Activated naive CD8-positive, alpha-beta T cell treated with anti-CD3 and anti-CD28 coated beads, Interleukin-2, amount 50 U/mL, for 24 hours (primary cell): ENCODE measurements around the gene IPO8.

Experiments
- ATAC-seq: fragments of 150-1000 bp; cut with Tn5 transposase; one replicate; pipeline ENCODE4 v1.10.0; 2021
- DNase-seq: peaks from one replicate; pipeline ENCODE4 v3.0.0; 2021
- H3K27ac Mint-ChIP-seq: one replicate; pipeline ENCODE4 v1.8.0; 2021; ENCODE audit warnings: mild to moderate bottlenecking, mixed read lengths
- H3K27me3 Mint-ChIP-seq: one replicate; pipeline ENCODE4 v1.8.0; 2021; ENCODE audit warnings: mixed read lengths
- H3K36me3 Mint-ChIP-seq: one replicate; pipeline ENCODE4 v1.8.0; 2021; ENCODE audit warnings: low read depth, mixed read lengths
- H3K4me1 Mint-ChIP-seq: one replicate; pipeline ENCODE4 v1.8.0; 2021; ENCODE audit warnings: mixed read lengths
- H3K4me3 Mint-ChIP-seq: one replicate; pipeline ENCODE4 v1.8.0; 2021; ENCODE audit warnings: mild to moderate bottlenecking, moderate library complexity, mixed read lengths
- H3K9me3 Mint-ChIP-seq: one replicate; pipeline ENCODE4 v1.8.0; 2021; ENCODE audit warnings: mixed read lengths

The IPO8 gene

GRCh38 chr12:30695199-30696102 is at the start of gene IPO8:
Gene IPO8, minus strand, starts transcription at chr12:30695869. Its CDS starts 222 bp downstream, at chr12:30695647.
- DNase-seq (peak; percentile 88), ATAC-seq (peak; percentile 85)
- Mint-ChIP-seq H3K27me3 (peaks cover 3% of the 10 kb centered on the region), H3K4me3 (peak within 1 kb of the TSS; percentile 91), H3K4me1 (peaks cover 42% of the 10 kb centered on the region), H3K36me3 (peaks cover 4% of the 10 kb centered on the region), H3K27ac (peak within 1 kb of the TSS; percentile 93), H3K9me3 (no peaks in the 10 kb centered on the region)

DNA sequence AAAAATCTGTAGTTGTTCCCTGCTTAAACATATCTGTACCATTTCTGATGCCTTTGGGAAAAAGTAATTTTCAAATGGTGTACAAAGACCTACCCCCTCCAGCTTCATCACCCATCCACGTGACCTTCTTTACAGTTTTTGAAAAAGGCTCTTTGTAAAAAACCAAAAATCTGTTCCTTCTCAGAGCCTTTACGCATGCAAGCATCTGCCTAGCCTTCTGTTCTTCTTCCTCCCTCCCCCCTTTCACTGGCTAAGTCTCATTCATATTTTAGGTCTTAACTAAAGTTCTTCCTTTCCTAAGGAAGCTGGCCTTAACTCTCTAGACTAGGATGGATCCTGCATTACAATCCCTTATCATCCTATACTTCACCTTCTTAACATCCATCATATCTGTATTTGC is 48.7 kb upstream of the IPO8 start:
- H3K27me3 Mint-ChIP-seq: no peaks in the 10 kb centered on the region
- no peaks in the 10 kb centered on the region for H3K9me3 Mint-ChIP-seq
- H3K36me3 Mint-ChIP-seq: peaks cover 13% of the 10 kb centered on the region
- H3K27ac Mint-ChIP-seq: no peak overlapping the region
- DNase-seq: no peak
- no peak for ATAC-seq
- no peak overlapping the region for H3K4me3 Mint-ChIP-seq
- peaks cover 4% of the 10 kb centered on the region for H3K4me1 Mint-ChIP-seq

DNA sequence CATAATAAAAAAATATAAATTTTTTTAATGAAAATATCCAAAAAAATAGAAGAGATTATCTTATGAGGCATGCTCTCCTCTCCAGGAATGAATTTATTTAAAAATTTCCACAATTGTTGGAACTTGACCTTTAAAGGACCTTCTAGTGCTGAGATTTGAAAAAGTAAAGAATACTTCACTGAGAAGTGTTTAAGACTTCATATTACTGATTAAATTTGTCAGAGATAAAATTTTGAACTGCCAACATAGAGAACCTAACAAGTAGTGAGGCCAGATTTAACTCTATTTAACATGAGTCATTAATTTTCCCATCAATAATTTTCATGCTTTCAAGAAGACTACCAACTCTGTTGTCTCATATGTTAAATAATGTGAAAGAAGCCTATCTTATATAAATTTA is 44.6 kb upstream of the IPO8 start:
- peaks cover 3% of the 10 kb centered on the region for H3K9me3 Mint-ChIP-seq
- ATAC-seq (no peak), DNase-seq (no peak)
- H3K4me3 Mint-ChIP-seq: no peak overlapping the region
- H3K4me1 Mint-ChIP-seq: no peaks in the 10 kb centered on the region
- peaks cover 25% of the 10 kb centered on the region for H3K36me3 Mint-ChIP-seq
- H3K27ac Mint-ChIP-seq: no peak overlapping the region
- no peaks in the 10 kb centered on the region for H3K27me3 Mint-ChIP-seq

DNA sequence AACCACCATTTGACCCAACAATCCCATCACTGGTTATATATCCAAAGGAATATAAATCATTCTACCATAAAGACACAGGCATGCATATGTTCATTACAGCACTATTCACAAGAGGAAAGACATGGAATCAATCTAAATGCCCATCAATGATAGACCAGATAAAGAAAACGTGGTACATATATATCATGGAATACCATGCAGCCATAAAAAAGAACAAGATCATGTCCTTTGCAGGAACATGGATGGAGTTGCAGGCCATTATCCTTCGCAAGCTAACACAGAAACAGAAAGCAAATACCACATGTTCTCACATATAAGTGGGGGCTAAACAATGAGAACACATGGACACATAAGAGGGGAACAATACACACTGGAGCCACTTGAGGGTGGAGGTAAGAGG is 43.4 kb upstream of the IPO8 start:
- no peak for ATAC-seq
- peaks cover 3% of the 10 kb centered on the region for H3K9me3 Mint-ChIP-seq
- H3K27me3 Mint-ChIP-seq: no peaks in the 10 kb centered on the region
- no peak overlapping the region for H3K4me3 Mint-ChIP-seq
- H3K27ac Mint-ChIP-seq: no peak overlapping the region
- no peaks in the 10 kb centered on the region for H3K4me1 Mint-ChIP-seq
- peaks cover 32% of the 10 kb centered on the region for H3K36me3 Mint-ChIP-seq
- no peak for DNase-seq

- no peaks in the 10 kb centered on the region for H3K4me1 Mint-ChIP-seq
- DNase-seq (no peak), ATAC-seq (no peak)
- H3K4me3 Mint-ChIP-seq: no peak overlapping the region
- H3K36me3 Mint-ChIP-seq: peaks cover 26% of the 10 kb centered on the region
- H3K27me3 Mint-ChIP-seq: no peaks in the 10 kb centered on the region
- no peak overlapping the region for H3K27ac Mint-ChIP-seq
- H3K9me3 Mint-ChIP-seq: no peaks in the 10 kb centered on the region
Measured at GRCh38 chr12:30732954-30733637, 37.4 kb upstream of the IPO8 start.

DNA sequence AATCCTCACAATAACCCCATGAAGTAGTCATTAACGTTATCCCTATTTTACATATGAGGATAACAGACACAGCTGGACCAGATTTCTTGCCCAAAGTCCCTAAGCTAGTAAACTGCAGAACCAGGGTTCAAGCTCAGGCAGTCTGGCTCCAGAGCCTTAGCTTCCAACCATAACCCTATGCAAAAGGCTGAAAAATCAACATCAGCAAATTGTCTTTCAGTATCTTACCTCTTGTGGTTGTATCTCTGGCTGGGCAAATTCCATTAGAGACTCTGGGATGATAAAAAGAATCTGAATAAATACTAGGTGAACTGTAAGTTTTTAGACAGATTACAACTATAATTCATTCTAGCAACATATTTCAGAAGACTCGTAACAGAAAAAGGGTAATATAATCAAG is 34.3 kb upstream of the IPO8 start:
- DNase-seq: no peak
- Mint-ChIP-seq H3K36me3 (peaks cover 11% of the 10 kb centered on the region), H3K4me1 (peaks cover 1% of the 10 kb centered on the region), H3K27me3 (no peaks in the 10 kb centered on the region), H3K9me3 (no peaks in the 10 kb centered on the region), H3K27ac (no peak overlapping the region), H3K4me3 (no peak overlapping the region)
- ATAC-seq: no peak

- peaks cover 8% of the 10 kb centered on the region for H3K36me3 Mint-ChIP-seq
- no peaks in the 10 kb centered on the region for H3K27me3 Mint-ChIP-seq
- no peak overlapping the region for H3K4me3 Mint-ChIP-seq
Measured at GRCh38 chr12:30729547-30729946, 33.9 kb upstream of the IPO8 start.

GRCh38 chr12:30726647-30727046 is 31.0 kb upstream of the IPO8 start:
- Mint-ChIP-seq H3K27ac (no peak overlapping the region), H3K36me3 (peaks cover 17% of the 10 kb centered on the region), H3K4me3 (no peak overlapping the region), H3K27me3 (no peaks in the 10 kb centered on the region), H3K9me3 (no peaks in the 10 kb centered on the region), H3K4me1 (peaks cover 1% of the 10 kb centered on the region)
- no peak for ATAC-seq
- no peak for DNase-seq

More at GRCh38 chr12:30729547-30729946, 33.9 kb upstream of the IPO8 start:
- DNase-seq: no peak
- Mint-ChIP-seq H3K27ac (no peak overlapping the region), H3K9me3 (no peaks in the 10 kb centered on the region), H3K4me1 (peaks cover 1% of the 10 kb centered on the region)
- ATAC-seq: no peak

DNA sequence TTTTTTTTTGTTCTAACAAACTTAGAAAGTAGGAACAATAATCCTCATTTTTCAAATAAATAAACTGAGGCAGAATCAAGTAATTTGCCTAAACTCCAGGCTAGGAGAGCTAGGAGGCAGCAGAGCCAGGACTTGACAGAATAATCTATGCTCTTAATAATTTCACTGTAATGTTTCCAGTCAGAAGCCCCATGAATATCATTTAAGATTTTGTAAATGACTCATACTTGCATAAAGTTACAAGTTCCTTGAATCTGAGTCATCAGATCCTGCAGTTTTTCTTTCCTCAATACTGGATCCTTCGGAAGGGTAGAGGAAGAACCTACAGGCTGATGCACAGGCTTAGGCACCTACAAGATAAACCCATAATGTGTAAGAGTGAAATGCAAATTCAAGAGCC is 30.1 kb upstream of the IPO8 start:
- H3K36me3 Mint-ChIP-seq: peaks cover 17% of the 10 kb centered on the region
- H3K4me3 Mint-ChIP-seq: no peak overlapping the region
- peaks cover 1% of the 10 kb centered on the region for H3K4me1 Mint-ChIP-seq
- H3K9me3 Mint-ChIP-seq: no peaks in the 10 kb centered on the region
- DNase-seq (no peak), ATAC-seq (no peak)
- H3K27ac Mint-ChIP-seq: no peak overlapping the region
- H3K27me3 Mint-ChIP-seq: no peaks in the 10 kb centered on the region

- Mint-ChIP-seq H3K4me1 (no peaks in the 10 kb centered on the region), H3K27ac (no peak overlapping the region), H3K9me3 (no peaks in the 10 kb centered on the region), H3K27me3 (no peaks in the 10 kb centered on the region), H3K4me3 (no peak overlapping the region), H3K36me3 (peaks cover 17% of the 10 kb centered on the region)
- ATAC-seq: no peak
- no peak for DNase-seq
Measured at GRCh38 chr12:30719060-30719459, 23.4 kb upstream of the IPO8 start.

DNA sequence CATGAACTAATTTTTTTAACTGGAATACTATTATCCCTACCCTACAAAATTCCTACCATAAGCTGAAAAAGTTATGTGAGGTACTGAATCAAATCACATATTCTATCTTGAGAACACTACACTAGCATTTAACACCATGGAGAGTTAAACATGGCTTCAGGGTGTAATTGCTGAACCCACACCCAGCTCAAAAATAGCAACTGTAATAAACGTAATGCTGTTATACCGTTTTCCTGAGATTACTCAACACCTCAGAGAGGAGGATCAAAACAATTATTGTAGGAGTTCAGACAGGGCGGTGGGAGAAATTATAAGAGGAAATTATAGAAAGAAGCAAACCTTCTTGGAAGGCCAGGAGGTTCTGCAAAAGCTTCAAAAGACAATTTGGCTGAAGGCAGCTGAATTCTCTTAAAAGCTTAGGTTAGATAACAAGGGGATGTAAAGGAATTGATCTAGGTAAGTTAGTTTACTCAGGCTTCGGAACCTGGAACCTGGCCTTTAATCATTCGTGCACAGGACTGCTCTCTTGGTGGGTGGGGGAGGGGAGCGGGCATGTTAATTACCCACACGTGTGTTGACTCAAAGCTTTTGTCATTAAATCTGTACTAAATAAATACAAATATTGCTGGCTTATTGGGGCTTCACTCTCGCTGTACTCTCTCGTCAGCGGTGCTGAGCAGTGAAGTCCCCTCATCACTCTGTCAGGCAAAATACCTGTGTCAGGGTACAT is 12.1 kb upstream of the IPO8 start:
- H3K27ac Mint-ChIP-seq: no peak overlapping the region
- peaks cover 6% of the 10 kb centered on the region for H3K36me3 Mint-ChIP-seq
- DNase-seq (no peak), ATAC-seq (no peak)
- no peaks in the 10 kb centered on the region for H3K9me3 Mint-ChIP-seq
- H3K4me1 Mint-ChIP-seq: no peaks in the 10 kb centered on the region
- H3K4me3 Mint-ChIP-seq: no peak overlapping the region
- H3K27me3 Mint-ChIP-seq: no peaks in the 10 kb centered on the region

DNA sequence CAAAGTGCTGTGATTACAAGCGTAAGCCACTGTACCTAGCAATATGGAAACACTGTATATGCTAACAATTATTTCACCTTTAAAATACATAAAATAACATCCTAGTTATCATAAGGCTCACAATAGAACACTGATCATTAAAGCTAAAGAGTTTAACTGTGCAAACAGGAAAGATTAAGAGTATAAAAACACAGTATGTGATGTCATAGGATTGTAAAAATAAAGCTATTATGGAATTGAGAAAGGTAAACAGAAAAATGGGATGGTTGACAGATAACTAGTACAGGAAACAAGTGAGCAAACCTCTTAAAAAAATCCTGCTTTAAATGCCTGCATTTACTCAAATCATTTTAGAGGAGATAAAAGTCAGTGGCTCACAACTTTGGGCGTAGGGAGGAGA is 10.8 kb upstream of the IPO8 start:
- ATAC-seq: no peak
- DNase-seq: no peak
- Mint-ChIP-seq H3K4me1 (no peaks in the 10 kb centered on the region), H3K9me3 (no peaks in the 10 kb centered on the region), H3K36me3 (peaks cover 6% of the 10 kb centered on the region), H3K4me3 (no peak overlapping the region), H3K27me3 (no peaks in the 10 kb centered on the region), H3K27ac (no peak overlapping the region)

DNA sequence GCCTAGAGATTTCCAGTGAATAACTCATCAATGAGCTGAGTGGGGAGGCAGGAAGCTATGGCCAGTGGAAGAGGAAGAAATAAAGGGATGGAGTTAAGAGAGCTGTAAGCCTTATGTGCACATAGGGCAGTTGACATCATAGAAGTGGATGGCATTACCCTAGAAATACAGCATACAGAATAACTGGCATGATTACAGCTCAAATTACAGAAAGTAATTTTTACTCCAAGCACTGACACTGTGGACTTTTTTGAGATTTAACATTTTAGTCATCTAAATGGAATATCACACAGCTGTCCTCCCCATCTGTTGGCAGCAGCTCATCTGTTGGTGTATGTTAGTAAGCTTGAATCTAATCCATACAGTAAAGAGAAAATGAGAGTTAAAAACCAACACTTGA is 5.4 kb upstream of the IPO8 start:
- Mint-ChIP-seq H3K4me1 (peaks cover 6% of the 10 kb centered on the region), H3K36me3 (no peaks in the 10 kb centered on the region), H3K27me3 (peaks cover 3% of the 10 kb centered on the region), H3K4me3 (no peak overlapping the region), H3K27ac (no peak overlapping the region), H3K9me3 (no peaks in the 10 kb centered on the region)
- ATAC-seq: no peak
- no peak for DNase-seq

GRCh38 chr12:30700216-30700900 is 4.7 kb upstream of the IPO8 start:
- H3K9me3 Mint-ChIP-seq: no peaks in the 10 kb centered on the region
- no peak for DNase-seq
- no peaks in the 10 kb centered on the region for H3K36me3 Mint-ChIP-seq
- no peak for ATAC-seq
- peaks cover 9% of the 10 kb centered on the region for H3K4me1 Mint-ChIP-seq
- no peak overlapping the region for H3K27ac Mint-ChIP-seq
- peaks cover 3% of the 10 kb centered on the region for H3K27me3 Mint-ChIP-seq
- H3K4me3 Mint-ChIP-seq: no peak overlapping the region
